Renal cortex interstitium (tissue), 15 donors: Measurements from ENCODE around the gene C11orf54. TPM values are rescaled to one million over a fixed set of nuclear protein-coding genes. Genes with fewer than 3 reads are reported as not detected.

Experiments
- DNase-seq, 11 donors: peaks; one replicate each; pipeline ENCODE4 v3.0.0-alpha.2; 2013; ENCODE audit warnings: low read depth in 9 of 11, low spot score in 4 of 11; ENCODE audit errors: extremely low read depth in 1 of 11
- long read RNA-seq, 16 experiments: transcript quantifications; one replicate each; lab custom pipeline, GENCODE V29; 2026
- polyA plus RNA-seq, 3 donors: library from polyadenylated mRNA; unstranded; fragments of 120-200 nt; gene quantifications; one replicate each; pipeline ENCODE4 v1.2.1, GENCODE V29; 2013; ENCODE audit not compliant: insufficient read length in 3 of 3

Gene C11orf54
- polyA plus RNA-seq, result 100 to 1,000 TPM; 178 to 274 (median 235) TPM
- long read RNA-seq, donor 1, transcript C11orf54-202 (9 exons, 1,733 nt), result major isoform, 11 of 45 reads
- long read RNA-seq, donor 1, partial matches to known transcripts, result 15 of 45 reads
- long read RNA-seq, donor 1, other reads (novel, unspliced or antisense), result 16 of 45 reads
- long read RNA-seq, donor 2, transcript C11orf54-202 (9 exons, 1,733 nt), result major isoform, 9 of 23 reads
- long read RNA-seq, donor 2, partial matches to known transcripts, result 0 of 23 reads
- long read RNA-seq, donor 2, other reads (novel, unspliced or antisense), result 11 of 23 reads
- long read RNA-seq, donor 3, full-length matches to known transcripts, result 33 of 89 reads
- long read RNA-seq, donor 3, partial matches to known transcripts, result 31 of 89 reads
- long read RNA-seq, donor 3, other reads (novel, unspliced or antisense), result 25 of 89 reads
- long read RNA-seq, donor 4, full-length matches to known transcripts, result 20 of 37 reads
- long read RNA-seq, donor 4, partial matches to known transcripts, result 0 of 37 reads
- long read RNA-seq, donor 4, other reads (novel, unspliced or antisense), result 17 of 37 reads
- long read RNA-seq, donor 5, result 0 reads
- long read RNA-seq, donor 6, full-length matches to known transcripts, result 19 of 124 reads
- long read RNA-seq, donor 6, partial matches to known transcripts, result 88 of 124 reads
- long read RNA-seq, donor 6, other reads (novel, unspliced or antisense), result 17 of 124 reads
- long read RNA-seq, donor 7, full-length matches to known transcripts, result 25 of 112 reads
- long read RNA-seq, donor 7, partial matches to known transcripts, result 72 of 112 reads
- long read RNA-seq, donor 7, other reads (novel, unspliced or antisense), result 15 of 112 reads
- long read RNA-seq, donor 8, full-length matches to known transcripts, result 25 of 80 reads
- long read RNA-seq, donor 8, partial matches to known transcripts, result 12 of 80 reads
- long read RNA-seq, donor 8, other reads (novel, unspliced or antisense), result 43 of 80 reads
- long read RNA-seq, donor 9, full-length matches to known transcripts, result 16 of 60 reads
- long read RNA-seq, donor 9, partial matches to known transcripts, result 44 of 60 reads
- long read RNA-seq, donor 9, other reads (novel, unspliced or antisense), result 0 of 60 reads
- long read RNA-seq, donor 10, full-length matches to known transcripts, result 21 of 55 reads
- long read RNA-seq, donor 10, partial matches to known transcripts, result 6 of 55 reads
- long read RNA-seq, donor 10, other reads (novel, unspliced or antisense), result 28 of 55 reads
- long read RNA-seq, donor 11, full-length matches to known transcripts, result 18 of 39 reads
- long read RNA-seq, donor 11, partial matches to known transcripts, result 8 of 39 reads
- long read RNA-seq, donor 11, other reads (novel, unspliced or antisense), result 13 of 39 reads
- long read RNA-seq, donor 12, transcript C11orf54-202 (9 exons, 1,733 nt), result major isoform, 5 of 5 reads
- long read RNA-seq, donor 12, partial matches to known transcripts, result 0 of 5 reads
- long read RNA-seq, donor 12, other reads (novel, unspliced or antisense), result 0 of 5 reads
- long read RNA-seq, donor 13, result 0 reads
- long read RNA-seq, donor 14, transcript C11orf54-202 (9 exons, 1,733 nt), result major isoform, 11 of 26 reads
- long read RNA-seq, donor 14, partial matches to known transcripts, result 0 of 26 reads
- long read RNA-seq, donor 14, other reads (novel, unspliced or antisense), result 11 of 26 reads
- long read RNA-seq, donor 15, full-length matches to known transcripts, result 10 of 31 reads
- long read RNA-seq, donor 15, partial matches to known transcripts, result 11 of 31 reads
- long read RNA-seq, donor 15, other reads (novel, unspliced or antisense), result 10 of 31 reads
- long read RNA-seq, donor 16, full-length matches to known transcripts, result 68 of 140 reads
- long read RNA-seq, donor 16, partial matches to known transcripts, result 72 of 140 reads
- long read RNA-seq, donor 16, other reads (novel, unspliced or antisense), result 0 of 140 reads

DNA sequence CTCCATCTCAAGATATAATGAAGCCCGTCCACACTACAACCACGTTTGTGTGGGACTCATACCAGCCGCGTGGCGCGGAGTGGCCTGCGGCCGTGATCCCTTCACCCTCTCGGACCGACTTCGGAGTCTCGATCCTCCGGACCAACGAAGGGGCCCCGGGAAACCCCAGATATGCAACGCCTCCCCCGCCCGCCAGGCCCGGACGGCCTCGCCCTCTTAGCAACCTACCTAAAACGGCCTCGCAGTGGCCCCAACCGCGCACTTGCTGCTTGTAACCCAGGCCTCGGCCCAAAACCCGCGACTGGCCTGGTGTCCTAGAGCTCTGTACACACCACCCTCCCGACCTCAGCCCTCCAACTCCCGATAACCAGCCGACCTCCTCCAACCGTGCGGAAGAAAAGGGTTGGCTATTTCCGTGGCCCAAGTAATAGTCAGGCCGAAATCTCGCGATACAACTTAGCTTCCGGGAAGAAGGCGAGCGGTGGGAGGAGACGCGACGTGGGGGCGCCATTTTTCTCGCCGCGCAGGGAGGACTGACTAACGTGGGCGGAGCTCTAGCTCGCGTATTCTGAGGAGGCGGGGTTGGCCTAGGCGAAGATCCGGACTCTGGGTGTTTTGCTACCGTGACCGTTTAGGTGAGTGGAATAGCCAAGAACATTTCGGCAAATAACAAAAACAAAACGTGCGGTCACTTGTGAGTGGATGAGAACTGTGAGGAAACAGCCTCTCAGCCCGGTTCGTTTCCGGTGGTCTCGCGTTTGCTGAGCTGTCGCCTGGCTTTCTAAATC is at the start of gene C11orf54, which contains the start of gene TAF1D:
C11orf54 (plus strand) TSS at position 579 of the 788 bp plus-strand sequence. CDS start 5,722 bp downstream, outside the sequence.
TAF1D (minus strand) TSS at position 402 of the 788 bp plus-strand sequence. CDS start 2,191 bp downstream, outside the sequence.
- DNase-seq, result peak; percentile 94 to 99 (median 98)

DNA sequence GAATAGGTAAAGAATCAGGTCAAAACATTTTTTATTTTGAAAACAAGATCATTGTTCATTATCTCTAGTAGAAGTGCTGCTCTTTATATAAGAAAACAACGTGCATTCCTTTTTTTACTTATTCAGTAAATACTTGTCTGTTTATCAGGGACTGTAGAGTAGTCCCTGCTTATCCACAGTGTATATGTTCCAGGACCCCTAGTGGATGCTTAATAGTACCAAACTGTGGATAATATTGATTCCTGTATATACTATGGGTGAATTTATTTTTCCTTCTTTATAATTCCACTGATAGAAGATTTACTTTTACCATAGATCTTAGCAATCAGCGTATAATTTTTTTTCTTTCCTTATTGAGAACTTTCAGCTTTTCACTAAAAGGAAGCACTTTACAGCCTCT is 47.4 kb upstream of the C11orf54 start:
- DNase-seq, result no peak

DNA sequence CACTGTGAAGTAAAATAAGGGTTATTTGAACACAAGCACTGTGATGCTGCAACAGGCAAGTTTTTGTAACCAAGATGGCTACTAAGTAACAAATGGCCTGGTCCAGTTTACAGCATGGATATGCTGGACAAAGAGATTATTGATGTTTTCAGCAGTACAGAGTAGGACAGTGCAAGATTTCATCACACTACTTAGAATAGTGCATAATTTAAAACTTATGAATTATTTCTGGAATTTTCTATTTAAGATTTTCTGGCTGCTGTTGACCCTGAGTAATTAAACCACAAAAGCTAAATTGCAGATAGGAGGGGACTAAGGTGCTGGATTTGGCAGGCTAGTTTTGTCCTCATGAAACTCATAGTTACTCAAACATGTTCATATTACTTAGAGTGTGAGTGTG is 46.9 kb upstream of the C11orf54 start:
- DNase-seq, result no peak

DNA sequence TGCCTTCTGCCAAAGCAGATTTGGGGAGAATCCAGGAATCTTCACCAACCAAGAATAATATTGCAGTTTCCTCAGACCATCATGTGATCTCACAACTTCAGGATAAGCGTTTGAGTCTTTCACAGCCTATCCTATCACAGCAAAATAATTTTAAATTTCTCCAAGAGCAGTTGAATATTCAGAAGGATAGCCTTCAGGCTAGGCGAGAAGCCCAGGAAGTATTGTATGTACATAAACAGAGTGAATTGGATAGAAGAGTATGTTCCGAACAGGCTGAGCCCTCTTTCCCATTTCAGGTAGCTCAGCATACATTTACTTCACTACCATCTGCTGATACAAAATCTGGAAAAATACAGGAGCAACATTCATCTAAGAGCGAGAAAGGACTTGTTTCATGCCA is 43.9 kb upstream of the C11orf54 start:
- no peak for DNase-seq

DNA sequence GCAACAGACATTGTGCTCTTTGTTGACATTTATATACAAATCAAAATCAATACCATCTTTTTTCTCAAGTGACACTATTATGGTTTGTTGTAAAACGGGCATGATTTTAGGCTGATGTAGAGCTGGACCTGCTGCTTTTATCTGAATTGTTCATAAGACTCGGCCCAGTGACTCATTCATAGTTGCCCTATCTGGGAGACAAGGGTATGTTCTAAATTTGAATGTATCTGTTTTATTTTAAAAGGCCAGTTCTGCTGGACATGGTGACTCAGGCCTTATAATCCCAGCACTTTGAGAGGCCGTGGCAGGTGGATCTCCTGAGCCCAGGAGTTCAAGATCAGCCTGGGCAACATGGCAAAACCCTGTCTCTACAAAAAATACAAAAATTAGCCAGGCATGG is 40.6 kb upstream of the C11orf54 start:
- DNase-seq, result no peak

DNA sequence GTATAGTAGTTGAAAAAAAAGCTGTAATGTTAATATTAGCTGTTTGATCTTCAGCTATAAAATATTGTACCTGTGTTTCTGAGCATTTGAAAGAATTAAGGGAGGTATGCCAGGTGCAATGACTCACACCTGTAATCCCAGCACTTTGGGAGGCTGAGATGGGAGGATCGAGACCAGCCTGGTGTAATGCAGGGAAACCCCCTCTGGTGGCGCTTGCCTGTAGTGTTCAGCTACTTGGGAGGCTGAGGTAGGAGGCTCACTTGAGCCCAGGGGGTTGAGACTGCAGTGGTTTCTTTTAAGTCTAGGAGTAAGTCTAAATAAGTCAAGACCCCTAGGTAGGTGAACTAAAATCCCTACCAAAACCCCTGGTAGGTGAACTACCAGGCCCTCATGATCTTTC is 37.2 kb upstream of the C11orf54 start:
- DNase-seq, result no peak

DNA sequence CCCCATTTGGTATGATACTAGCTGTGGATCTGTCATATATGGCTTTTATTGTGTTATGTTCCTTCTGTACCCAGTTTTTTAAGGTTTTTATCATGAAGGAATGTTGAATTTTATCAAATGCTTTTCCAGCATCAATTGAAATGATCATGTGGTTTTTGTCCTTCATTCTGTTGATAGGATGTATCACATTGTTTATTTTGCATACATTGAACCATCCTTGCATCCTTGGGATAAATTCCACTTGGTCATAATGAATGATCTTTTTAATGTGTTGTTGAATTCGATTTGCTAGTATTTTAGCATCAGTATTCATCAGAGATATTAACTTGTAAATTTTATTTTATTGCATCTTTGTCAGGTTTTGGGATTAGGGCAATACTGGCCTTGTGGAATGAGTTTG is 31.2 kb upstream of the C11orf54 start:
- DNase-seq, result no peak

DNA sequence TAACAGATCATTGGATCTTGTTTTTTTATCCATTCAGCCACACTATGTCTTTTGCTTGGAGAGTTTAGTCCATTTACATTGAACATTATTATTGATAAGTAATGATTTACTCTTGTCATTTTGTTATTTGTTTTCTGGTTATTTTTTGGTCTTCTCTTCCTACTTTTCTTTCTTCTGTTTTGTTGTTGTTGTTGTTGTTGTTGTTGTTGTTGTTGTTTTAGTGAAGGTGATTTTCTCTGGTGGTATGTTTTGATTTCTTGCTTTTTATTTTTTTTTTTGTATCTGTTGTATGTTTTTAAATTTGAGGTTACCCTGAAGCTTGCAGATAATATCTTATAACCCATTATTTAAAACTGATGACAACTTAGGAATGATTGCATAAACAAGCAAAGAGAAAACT is 28.8 kb upstream of the C11orf54 start:
- no peak for DNase-seq

DNA sequence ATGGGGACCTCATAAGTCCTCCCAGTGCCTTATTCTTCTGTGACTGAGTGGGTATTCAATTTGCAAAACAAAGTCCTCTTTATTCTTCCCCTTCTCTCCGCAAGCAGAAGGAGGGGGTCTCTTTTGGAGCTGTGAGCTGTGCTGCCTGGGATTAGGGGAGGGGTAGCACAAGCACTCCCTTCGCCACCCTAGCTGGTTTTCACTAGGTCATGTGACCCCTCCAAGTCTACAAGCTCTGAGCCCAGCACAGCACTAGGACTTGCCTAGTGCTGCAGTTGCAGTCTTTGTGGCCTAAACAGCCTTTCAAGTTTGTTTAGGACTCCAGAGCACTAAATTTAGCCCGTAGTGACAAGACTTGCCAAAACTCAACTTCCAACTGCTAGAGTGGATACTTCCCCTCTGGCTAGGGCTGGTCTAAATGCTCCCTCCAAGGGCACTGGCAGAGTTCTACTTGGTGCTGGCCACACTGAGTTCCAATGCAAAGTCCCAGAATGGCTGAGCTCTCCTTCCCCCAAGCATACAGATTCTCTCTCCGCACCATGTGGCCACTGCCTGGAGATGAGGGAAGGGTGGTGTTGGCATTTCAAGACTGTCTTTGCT is 25.6 kb upstream of the C11orf54 start:
- no peak for DNase-seq

DNA sequence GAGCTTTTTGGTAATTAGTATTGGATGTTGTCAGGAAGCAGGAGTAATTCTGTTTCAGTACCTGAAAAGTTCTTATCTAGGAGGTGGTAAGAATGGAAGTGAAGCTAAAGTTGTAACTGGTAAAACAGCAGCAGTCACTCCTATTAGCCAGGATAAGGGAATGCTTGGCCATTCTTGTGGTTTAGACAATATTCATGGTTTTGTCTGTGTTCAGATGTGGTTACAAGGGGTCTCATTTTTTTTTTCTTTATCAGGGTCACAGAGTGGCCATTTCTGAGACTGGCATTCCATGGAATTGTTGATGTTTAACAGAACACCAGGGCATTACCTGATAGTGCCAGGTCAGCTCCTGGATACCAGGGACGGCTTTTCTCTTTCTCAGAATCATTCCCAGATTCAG is 24.0 kb upstream of the C11orf54 start:
- no peak for DNase-seq

DNA sequence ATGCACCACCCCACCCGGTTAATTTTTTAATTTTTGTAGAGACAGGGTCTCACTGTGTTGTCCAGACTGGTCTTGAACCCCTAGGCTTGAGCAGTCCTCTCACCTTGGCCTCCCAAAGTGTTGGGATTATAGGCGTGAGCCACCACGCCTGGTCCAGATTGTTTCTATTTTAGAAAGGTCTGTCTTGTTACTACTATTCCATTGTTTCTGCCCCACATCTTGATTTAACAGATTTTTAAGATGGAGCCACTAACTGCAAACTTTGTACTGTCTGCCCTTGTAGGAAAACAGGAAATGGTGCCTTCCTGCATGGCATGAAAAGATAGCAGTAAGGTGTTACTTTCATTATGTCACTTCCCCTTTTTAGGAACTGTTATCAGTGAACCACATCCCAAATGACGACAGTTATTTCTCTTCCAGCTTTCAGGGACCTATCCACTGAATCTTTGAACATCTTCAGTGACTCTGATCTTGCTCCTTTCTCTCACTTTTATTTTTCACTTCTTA is 23.4 kb upstream of the C11orf54 start:
- no peak for DNase-seq

DNA sequence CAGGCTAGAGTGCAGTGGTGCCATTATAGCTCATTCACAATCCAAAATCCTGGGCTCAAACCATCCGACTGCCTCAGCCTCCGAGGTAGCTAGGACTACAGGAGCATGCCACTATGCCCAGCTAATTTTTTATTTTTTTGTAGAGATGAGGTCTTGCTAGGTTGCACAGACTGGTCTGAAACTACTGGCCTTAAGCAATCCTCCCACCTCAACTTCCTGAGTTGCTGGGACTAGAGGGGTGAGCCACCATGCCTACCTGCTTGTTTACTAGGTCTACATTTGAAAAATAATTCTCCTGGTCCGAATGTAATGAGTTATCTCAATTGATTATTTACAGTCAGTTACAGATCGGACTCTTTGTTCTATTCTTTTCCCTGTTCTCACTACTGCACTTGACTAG is 22.2 kb upstream of the C11orf54 start:
- no peak for DNase-seq

DNA sequence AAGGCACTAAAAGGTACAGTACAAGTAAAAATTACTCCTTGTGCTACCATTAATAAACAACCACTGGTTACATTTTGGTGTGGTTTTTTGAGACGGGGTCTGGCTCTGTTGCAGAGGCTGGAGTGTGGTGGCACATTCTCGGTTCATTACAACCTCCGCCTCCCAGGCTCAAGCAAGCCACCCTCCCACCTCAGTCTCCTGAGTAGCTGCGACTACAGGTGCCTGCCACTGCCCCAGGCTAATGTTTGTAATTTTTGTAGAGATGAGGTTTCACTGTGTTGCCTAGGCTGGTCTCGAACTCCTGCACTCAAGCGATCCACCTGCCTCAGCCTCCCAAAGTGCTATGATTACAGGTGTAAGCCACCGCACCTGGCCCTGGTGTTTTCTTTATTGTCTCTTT is 20.9 kb upstream of the C11orf54 start:
- no peak for DNase-seq

DNA sequence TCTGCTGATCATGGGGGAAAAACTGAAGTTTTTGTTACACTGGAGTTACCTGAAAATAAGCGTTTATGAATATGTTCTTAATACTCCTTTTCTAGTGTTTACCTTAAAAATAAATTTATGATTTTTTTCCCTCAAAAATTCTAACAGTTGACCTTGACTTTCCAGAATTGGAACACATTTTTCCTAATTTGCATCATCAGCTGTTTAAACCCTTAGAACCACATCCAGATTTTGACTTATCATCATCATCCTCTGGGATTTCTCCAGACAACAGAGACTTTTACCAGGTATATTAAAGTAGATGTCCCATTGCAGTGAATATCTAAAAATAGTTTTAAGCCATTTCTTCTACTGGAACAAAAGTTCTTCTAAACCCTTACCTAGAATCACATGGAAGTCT is 17.4 kb upstream of the C11orf54 start:
- no peak for DNase-seq

DNA sequence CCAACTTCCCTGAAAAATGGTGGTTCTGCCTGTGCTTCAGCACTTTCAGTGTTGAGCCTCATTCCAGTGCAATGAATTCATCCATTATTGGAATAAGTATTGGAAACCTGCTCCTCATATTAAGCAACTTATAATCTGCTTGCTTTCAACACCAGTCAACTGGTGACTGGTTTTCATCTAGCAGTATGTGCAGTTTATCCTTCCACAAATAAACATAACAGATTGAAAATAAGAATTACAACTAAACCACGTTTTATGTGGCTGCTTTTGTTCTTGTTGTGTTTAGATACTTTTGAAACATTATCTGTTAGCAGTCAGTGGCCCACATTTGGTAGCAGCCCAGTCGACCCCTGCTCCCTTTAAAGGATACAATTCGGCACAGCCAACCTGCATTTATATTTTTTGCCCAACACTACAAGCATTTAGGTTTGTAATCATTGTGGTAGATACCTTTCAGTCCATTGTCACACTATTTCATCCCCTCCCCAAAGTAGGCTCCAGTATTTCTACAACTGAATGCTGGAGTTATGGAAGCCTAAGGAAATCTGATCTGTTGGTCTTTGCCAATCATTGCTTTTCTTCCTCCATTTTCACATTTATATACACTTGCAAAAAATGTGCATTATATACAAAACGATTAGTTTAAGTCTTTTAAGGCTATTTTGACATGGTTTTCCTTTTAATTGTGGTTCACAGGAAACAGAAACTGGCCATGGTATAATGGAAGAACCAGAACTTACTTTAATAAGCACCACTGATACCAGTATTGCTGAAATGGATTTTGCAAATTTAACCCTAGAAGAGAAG is 13.3 kb upstream of the C11orf54 start:
- DNase-seq, result no peak

DNA sequence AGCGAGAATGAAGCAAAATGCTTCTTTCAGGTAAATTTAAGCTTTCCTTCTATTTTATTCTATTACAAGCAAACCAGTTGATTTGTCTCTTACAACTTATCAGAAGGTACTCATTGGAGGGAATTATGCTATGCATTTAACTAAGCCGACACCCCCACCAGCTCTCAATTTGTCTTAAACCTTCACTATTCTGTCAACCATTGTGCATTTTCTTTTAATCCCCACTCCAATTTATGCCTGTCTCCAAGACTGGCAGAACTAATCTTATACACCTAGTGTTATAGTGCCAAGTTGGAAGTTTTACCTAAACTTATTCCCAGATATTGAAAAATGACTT is 12.7 kb upstream of the C11orf54 start:
- DNase-seq, result no peak
